Spinal cord (tissue), 10 donors: ENCODE data around the gene CLEC11A. TPM values are rescaled to one million over a fixed set of nuclear protein-coding genes. Genes with fewer than 3 reads are reported as not detected.
"Not testable (repeated sequence)": the region's sequence is repeated elsewhere in the genome, so short reads cannot be mapped to it uniquely, and the experiment has no call there.

ENCODE experiments used
- DNase-seq, 6 donors: peaks; one replicate each; pipeline versions ENCODE4 v3.0.0 to v3.0.0-alpha.2; 2013 to 2015; ENCODE audit warnings: low spot score in 6 of 6, low read depth in 4 of 6
- H3K27ac ChIP-seq: one replicate; pipeline ENCODE4 v1.5.1; 2013; ENCODE audit warnings: low read depth, low read length, control low read depth
- H3K27me3 ChIP-seq: one replicate; pipeline ENCODE4 v1.6.1; 2013; ENCODE audit warnings: low read length; ENCODE audit not compliant: control insufficient read depth, insufficient read depth
- H3K36me3 ChIP-seq: one replicate; pipeline ENCODE4 v1.6.1; 2013; ENCODE audit warnings: low read length; ENCODE audit not compliant: control insufficient read depth, insufficient read depth
- H3K4me1 ChIP-seq: one replicate; pipeline ENCODE4 v1.6.1; 2013; ENCODE audit warnings: low read length; ENCODE audit not compliant: control insufficient read depth, insufficient read depth
- H3K4me3 ChIP-seq: one replicate; pipeline ENCODE4 v1.5.1; 2013; ENCODE audit warnings: low read depth, low read length, control low read depth
- H3K9me3 ChIP-seq: one replicate; pipeline ENCODE4 v1.6.1; 2013; ENCODE audit warnings: low read length; ENCODE audit not compliant: control insufficient read depth, insufficient read depth
- WGBS: methylation state at CpG from one replicate; pipeline ENCODE4 v1.1.5; 2013; ENCODE audit warnings: missing lambda C conversion rate; ENCODE audit not compliant: insufficient coverage; 5-methylcytosine and 5-hydroxymethylcytosine counted together
- polyA plus RNA-seq, 2 donors: library from polyadenylated mRNA; unstranded; fragments of 120-200 nt; gene quantifications; one replicate each; pipeline ENCODE4 v1.2.1, GENCODE V29; 2013; ENCODE audit not compliant: insufficient read length in 2 of 2
- total RNA-seq, 2 donors: library from RNA; depleted of rRNA in 1 of 2; stranded (reverse); fragments of 120-200 nt in 1 of 2; fragments of >200 nt in 1 of 2; gene quantifications; one replicate each; pipeline versions ENCODE4 v1.2.3 to v1.2.4, GENCODE V29; 2013 to 2014
- donor health status: healthy.

CLEC11A gene
- total and polyA plus RNA-seq, 4 donors = 17.0 to 44.7 (median 33.4) TPM

DNA sequence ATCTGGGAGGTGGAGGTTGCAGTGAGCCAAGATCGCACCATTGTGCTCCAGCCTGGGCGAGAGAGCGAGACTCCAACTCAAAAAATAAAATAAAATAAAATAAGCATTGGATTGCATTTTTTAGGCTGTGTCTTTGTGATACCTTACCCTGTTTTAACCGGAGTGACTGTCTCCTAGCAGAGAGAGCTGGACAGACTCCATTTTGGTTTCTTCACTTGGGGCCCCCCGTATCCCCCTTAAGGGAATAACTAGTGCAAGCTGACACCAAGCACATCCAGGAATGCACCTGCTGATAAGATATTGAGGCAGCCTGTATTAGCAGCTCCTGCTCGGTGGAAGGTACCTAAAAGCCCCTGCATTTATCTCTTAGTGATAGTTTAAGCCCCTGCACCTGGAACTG, 26.3 kb downstream of the CLEC11A start:
- Histone ChIP-seq H3K36me3 (no peaks in the 10 kb centered on the region), H3K27me3 (no peaks in the 10 kb centered on the region), H3K9me3 (no peaks in the 10 kb centered on the region), H3K4me1 (no peaks in the 10 kb centered on the region), H3K4me3 (no peak overlapping the region), H3K27ac (no peak overlapping the region)
- no peak for DNase-seq
- WGBS = 80% methylated on average over 1 of the region's 6 CpGs

DNA sequence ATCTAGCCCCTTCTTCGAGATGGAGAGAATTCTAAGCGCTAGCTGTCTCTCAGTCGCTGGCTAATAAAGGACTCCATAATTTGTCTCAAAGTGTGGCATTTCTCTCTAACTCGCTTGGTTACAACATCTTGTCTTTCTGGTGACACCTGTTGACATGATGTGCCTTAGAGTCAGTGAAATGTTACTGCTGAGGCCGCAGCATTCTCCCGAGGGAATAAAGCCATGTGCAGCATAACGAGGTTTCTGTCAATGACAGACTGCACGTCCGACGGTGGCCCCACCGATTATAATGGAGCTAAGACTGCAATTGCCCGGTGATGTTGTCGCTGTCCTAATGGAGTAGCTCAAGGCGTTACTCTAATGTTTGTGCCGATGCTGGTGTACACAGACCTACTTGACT, 26.8 kb downstream of the CLEC11A start:
- no peak for DNase-seq
- H3K4me1 ChIP-seq = no peaks in the 10 kb centered on the region
- H3K27me3 ChIP-seq = no peaks in the 10 kb centered on the region
- no peaks in the 10 kb centered on the region for H3K9me3 ChIP-seq
- WGBS = 46% methylated on average over 14 of the region's 15 CpGs
- no peak overlapping the region for H3K4me3 ChIP-seq
- no peaks in the 10 kb centered on the region for H3K36me3 ChIP-seq
- H3K27ac ChIP-seq = no peak overlapping the region

GRCh38 chr19:50753879-50754278, 30.7 kb downstream of the CLEC11A start:
- no peak for DNase-seq
- Histone ChIP-seq H3K27me3 (no peaks in the 10 kb centered on the region), H3K9me3 (no peaks in the 10 kb centered on the region), H3K4me3 (no peak overlapping the region), H3K27ac (no peak overlapping the region), H3K36me3 (no peaks in the 10 kb centered on the region), H3K4me1 (no peaks in the 10 kb centered on the region)
- 93% methylated on average over 2 of the region's 4 CpGs for WGBS

GRCh38 chr19:50756244-50756643, 33.1 kb downstream of the CLEC11A start:
- DNase-seq, H3K36me3 ChIP-seq, H3K4me3 ChIP-seq, H3K4me1 ChIP-seq, H3K9me3 ChIP-seq, H3K27ac ChIP-seq, H3K27me3 ChIP-seq: not testable (repeated sequence)
- 79% methylated on average over 7 of the region's 8 CpGs for WGBS

DNA sequence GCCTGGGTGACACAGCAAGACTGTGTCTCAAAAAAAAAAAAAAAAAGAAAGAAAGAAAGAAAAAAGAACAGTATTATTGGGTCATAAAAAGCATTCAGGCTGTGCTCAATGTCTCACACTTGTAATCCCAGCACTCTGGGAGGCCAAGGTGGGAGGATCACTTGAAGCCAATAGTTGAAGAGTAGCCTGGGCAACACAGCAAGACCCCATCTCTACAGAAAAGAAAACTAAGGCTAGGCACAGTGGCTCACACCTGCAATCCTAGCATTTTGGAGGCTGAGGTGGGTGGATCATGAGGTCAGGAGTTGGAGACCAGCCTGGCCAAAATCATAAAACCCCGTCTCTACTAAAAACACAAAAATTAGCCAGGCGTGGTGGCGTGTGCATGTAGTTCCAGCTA, 34.5 kb downstream of the CLEC11A start:
- not testable (repeated sequence) for H3K4me3 ChIP-seq, H3K36me3 ChIP-seq, H3K27me3 ChIP-seq, H3K9me3 ChIP-seq, DNase-seq, H3K27ac ChIP-seq, H3K4me1 ChIP-seq
- no CpG with 5 or more reads among the region's 3 CpGs for WGBS

DNA sequence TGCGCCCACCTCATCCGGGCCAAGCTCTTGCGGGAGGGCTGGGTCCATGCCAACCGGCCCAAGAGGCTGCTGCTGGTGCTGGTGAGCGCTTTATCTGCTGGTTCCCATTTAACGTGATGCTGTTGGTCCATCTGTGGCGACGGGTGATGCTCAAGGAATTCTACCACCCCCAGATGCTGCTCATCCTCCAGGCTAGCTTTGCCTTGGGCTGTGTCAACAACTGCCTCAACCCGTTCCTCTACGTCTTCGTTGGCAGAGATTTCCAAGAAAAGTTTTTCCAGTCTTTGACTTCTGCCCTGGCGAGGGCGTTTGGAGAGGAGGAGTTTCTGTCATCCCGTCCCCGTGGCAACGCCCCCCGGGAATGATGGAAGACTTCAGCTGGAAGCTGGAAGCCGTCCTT, 35.9 kb downstream of the CLEC11A start:
- not testable (repeated sequence) for H3K27me3 ChIP-seq, H3K36me3 ChIP-seq, H3K4me1 ChIP-seq, H3K9me3 ChIP-seq, DNase-seq, H3K4me3 ChIP-seq, H3K27ac ChIP-seq
- WGBS = 87% methylated on average over 7 of the region's 18 CpGs

- Histone ChIP-seq H3K27ac (no peak overlapping the region), H3K4me3 (no peak overlapping the region), H3K36me3 (no peaks in the 10 kb centered on the region), H3K4me1 (no peaks in the 10 kb centered on the region), H3K27me3 (no peaks in the 10 kb centered on the region), H3K9me3 (no peaks in the 10 kb centered on the region)
- 100% methylated on average over 2 of the region's 4 CpGs for WGBS
- DNase-seq = peak in 2 of 6 donors; percentile 21 to 61
Observed at GRCh38 chr19:50759886-50760285, 36.7 kb downstream of the CLEC11A start.

DNA sequence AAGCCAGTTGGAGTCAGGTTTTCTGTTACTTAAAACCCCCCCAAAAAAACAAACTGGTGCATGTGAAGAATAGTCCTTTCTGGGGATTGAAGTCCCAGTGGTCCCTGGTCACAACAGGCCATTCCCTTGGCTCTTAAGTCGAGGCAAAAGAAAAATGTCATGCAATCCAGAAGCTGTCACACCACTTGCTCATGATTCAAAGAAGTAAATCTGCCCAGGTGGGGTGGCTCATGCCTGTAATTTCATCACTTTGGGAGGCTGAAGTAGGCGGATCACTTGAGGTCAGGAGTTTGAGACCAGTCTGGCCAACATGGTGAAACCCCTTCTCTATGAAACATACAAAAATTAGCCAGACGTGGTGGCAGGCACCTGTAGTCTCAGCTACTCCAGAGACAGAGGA, 38.3 kb downstream of the CLEC11A start:
- DNase-seq, H3K36me3 ChIP-seq, H3K27ac ChIP-seq, H3K27me3 ChIP-seq, H3K4me3 ChIP-seq, H3K9me3 ChIP-seq, H3K4me1 ChIP-seq: not testable (repeated sequence)
- 76% methylated on average over 3 of the region's 3 CpGs for WGBS

DNA sequence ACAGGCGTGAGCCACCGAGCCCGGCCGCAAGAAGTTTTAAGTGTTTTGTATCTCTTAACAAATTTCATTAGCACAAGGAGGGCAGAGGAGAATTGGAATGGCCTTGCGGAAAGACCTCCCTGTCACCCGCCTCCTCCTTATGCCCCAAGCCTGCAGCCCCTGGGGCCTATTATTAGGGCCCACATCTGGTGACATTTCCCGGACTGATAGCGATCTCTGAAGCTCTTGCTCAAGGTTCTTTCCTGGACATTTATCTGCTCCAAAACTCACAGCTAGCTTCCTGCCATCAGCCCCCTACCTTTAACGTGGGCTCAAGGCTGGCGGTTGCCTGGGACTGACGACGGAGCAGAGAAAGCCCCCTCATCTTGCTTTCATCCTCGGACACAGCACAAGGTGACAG, 40.4 kb downstream of the CLEC11A start:
- WGBS = 60% methylated on average over 1 of the region's 13 CpGs

GRCh38 chr19:50764409-50764808, 41.2 kb downstream of the CLEC11A start:
- WGBS = no CpG with 5 or more reads among the region's 7 CpGs
- Histone ChIP-seq H3K9me3 (no peaks in the 10 kb centered on the region), H3K4me1 (no peaks in the 10 kb centered on the region), H3K27me3 (no peaks in the 10 kb centered on the region), H3K36me3 (no peaks in the 10 kb centered on the region), H3K27ac (no peak overlapping the region), H3K4me3 (no peak overlapping the region)
- peak in 1 of 6 donors; percentile 47 for DNase-seq

More for the DNA sequence above, 40.4 kb downstream of the CLEC11A start:
- H3K4me3 ChIP-seq, H3K27ac ChIP-seq, H3K36me3 ChIP-seq, H3K27me3 ChIP-seq, H3K4me1 ChIP-seq, H3K9me3 ChIP-seq, DNase-seq: not testable (repeated sequence)
